ENCODE data around the gene PPP1R3E.
A peak's percentile ranks its signal among the peaks of the same experiment; 100 is the strongest.
"Not testable (repeated sequence)": the region's sequence is repeated elsewhere in the genome, so short reads cannot be mapped to it uniquely, and the experiment has no call there.

PPP1R3E gene

DNA sequence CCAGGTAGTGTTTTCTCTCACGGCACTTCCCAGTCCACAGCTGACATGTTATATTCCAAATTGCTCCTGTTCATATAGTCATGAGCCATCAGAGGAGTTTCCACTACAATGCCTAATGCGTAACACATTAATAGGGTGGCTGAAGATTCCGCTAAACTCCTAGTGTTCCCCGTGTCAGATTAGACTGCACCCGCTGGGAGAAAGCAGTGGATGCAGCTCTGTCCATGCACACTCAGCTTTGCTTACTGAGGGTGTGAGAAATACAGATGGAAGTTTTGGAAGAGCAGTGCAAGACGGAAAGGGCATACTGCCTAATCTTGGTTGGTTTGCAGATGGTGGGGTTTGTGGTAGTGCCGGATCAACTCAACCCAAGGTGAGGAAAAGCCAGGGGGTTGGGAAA, 5.6 kb downstream of the PPP1R3E start:
- DNase-seq: no peak

DNA sequence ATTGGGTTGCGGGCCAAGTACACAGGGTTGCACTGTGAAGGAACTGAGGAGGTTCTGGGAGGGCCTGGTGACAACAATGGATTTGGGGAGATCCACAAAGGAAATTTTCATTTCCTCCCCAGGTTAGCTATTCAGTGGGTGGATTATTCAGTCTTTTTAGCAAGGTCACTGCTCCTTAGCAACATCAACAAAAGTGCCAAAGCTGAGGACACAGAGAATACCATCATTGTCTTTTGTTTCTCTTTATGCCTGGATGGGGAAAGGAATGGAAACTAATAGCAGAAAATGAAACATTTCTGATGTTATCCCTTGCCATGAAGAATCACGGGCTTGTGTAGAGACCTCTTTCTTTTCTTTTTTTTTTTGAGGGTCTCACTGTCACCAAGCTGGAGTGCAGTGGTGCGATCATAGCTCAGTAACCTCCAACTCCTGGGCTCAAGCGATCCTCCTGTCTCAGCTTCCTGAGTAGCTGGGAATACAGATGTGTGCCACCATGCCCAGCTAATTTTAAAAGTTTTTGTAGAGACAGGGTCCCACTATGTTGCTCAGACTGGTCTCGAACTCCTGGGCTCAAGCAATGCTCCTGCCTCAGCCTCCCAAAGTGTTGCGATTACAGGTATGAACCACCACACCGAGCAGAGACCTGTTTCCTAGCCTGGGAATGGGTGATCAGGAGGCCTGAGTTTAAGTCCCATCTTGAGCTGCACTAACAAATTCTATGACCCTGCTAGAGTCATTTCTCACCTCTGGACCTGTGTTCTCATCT, 6.5 kb downstream of the PPP1R3E start:
- no peak for DNase-seq

DNA sequence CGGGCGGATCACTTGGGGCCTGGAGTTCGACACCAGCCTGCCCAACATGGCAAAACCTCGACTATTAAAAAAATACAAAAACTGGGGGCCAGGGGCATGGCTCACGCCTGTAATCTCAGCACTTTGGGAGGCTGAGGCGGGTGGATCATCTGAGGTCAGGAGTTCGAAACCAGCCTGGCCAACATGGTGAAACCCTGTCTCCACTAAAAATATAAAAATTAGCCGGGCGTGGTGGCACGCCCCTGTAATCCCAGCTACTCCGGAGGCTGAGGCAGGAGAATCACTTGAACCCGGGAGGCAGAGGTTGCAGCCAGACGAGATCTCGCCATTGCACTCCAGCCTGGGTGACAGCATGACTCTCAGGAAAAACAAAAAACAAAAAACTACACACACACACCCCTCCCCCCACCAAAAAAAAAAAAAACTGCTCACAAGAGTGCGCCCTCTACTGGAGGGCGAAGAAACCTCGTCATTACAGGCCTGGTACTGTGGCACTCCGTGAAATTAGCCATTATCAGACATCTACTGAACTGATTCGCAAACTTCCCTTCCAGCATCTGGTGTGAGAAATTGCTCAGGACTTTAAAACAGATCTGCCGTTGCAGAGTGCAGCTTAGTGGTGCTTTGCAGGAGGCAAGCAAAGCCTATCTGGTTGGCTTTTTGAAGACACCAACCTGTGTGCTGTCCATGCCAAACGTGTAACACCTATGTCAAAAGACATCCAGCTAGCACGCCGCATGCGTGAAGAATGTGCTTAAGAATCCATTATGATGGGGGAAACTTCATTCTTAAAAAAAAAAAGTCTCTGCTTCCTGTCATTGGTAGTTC, 7.7 kb downstream of the PPP1R3E start:
- no peak for DNase-seq

DNA sequence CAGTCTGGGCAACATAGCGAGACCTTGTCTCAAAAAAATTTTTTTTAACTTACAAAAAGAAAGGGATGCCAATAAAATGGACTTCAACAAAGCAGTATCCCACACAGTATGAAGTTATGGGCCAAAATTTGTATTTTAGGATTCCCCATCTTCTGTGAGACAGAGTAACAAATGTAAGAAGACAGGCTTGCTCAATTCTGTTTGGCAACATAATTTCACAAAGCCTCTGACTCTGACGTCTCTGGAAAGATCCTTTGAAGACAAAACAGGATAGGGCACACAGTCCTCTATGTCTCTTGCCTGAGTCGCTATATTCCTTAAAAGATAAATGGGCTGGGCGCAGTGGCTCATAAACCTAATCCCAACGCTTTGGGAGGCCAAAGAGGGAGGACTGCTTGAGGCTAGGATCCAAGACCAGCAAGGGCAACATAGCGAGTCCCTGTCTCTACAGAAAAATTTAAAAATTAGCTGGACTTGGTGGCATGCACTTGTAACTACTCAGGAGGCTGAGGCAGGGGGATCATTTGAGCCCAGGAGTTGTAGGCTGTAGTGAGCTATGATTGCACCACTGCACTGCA, 15.7 kb downstream of the PPP1R3E start:
- no peak for DNase-seq

DNA sequence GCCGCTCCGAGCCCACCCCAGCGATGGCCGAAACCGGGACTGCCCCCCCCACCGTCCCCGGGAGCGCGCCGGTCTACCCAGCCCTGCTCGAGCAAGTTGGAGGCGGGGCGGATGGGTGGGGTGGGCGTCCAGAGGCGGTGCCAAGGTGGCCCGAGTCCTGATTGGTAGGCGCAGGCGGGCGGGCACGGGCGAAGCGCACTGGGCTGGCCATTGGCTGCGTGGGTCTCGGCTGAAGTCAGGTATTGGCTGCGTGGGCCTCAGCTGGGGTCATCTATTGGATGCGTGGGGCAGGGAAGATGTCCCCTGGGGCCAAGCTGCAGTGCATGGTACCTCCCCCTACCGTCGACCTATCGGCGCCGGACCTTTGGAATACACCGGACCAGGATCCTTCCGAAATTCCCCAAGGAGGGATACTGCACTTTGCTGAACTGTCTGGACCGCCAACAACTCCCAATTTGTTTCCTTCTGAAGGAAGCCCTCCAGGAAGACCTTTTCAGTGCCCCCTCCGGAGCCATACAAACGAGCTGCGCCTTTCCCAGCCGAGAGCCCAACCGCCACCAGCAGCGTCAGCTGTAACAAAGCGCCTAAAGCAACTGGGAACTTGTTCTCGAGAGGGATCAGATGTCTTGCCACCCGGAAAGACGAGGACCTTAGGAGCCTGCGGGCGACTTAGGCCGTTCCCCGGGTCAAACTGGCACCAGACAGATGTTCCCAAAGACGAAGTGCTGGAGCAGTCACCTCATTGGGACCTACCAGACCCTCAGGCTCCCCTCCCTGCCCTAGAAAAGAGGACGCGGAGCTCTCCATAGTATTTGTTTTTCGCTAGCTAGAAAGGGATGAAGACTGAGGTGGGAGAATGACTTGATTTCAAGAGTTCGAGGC, 16.4 kb downstream of the PPP1R3E start, which contains the start of gene HOMEZ:
Gene HOMEZ, minus strand, starts transcription at position 113 of the 882 bp plus-strand sequence. CDS start 180 bp downstream, outside the sequence.
- peak; percentile 98 for DNase-seq

DNA sequence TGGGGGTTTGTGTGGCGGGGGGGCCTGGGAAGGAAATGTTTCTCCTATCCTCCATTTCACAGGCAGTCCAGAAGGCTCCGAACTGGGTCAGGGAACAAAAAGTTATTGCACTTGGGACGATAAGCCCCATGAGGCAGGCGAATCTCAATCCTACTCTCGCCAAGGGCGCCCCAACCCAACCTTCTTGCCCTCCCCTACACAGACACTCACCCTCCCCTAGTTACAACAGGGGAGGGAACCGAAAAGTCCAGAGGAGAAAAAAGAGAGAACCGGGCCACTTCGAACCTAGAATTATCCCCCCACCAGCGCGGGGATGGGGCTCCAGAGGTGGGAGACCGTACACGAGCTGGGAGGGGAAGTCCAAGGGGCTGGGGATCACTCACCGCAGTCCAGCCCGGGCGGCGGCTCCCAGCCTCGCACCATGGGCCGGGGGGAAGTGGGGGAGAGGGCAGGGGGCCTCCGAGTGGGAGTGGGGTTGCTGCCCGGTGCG, 17.1 kb downstream of the PPP1R3E start:
- DNase-seq: no peak

DNA sequence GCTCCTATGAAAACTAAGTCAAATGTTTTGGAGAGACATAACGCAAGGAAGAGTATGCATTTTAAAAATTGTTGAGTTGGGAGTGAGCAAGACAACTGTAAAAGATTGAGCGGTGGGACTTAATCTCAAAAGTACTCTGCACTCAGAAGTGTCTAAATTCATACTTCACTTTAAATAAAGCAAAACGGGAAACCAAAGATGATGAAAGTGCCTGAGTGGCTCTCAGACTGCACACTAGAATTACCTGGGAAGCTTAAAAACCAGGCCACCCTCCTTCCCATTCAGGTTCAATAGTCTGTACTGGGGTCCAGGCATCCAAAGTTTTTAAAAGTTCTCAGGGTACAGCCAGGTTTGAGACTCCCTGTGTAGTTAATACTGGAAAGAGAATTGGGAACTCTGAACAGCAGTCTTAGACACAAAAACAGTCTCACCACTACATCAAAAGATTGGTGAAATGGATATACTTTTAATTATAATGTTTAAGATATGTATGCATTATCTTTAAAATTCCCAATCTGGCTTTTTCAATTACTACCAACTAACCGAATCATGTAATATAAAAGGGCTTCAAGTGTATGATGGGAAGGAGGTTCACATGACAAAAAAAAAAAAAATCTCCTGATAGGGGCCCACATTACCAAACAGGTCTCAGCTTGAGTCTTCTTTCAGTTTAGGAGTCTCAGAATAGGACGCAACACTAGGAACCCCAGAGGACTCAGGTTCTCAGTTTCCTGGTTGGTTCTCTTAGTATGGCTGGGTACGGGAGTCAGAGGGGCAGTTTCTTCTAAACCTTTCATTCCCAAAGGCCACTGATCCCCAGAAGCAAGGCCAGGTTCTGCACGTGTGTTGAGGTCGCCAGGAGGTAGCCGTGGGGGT, 17.8 kb downstream of the PPP1R3E start:
- DNase-seq: no peak

DNA sequence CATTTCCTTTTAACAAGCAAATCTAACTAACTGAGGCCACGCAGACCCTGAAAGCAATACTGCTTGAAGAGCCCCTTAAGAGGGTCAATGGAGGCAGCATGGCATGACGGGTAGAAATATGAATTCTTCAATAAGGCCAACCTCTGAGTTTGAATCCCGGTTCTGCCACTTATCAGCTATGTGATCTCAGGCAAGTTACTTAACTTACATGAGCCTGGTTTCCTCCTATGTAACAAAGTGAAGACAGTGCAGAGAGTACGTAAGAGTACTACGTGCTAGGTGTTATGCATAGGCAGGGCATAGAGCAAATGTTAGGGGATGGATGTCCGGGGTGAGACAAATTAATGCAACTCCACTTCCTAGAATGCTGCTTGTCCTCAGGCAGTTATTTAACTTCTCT, 21.4 kb downstream of the PPP1R3E start:
- no peak for DNase-seq

DNA sequence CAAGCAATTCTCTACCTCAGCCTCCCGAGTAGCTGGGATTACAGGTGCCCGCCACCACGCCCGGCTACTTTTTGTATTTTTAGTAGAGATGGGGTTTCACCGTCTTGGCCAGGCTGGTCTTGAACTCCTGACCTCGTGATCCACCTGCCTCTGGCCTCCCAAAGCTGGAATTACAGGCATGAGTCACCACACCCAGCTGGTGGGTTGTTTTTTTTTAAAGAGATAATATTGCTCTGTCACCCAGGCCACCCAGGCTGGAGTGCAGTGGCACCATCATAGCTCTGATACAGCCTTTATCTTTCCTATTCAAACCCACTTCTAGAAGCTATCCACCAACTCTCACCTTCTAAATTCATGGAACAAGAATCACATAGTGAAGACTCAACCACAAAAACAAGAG, 24.7 kb downstream of the PPP1R3E start:
- DNase-seq: not testable (repeated sequence)

DNA sequence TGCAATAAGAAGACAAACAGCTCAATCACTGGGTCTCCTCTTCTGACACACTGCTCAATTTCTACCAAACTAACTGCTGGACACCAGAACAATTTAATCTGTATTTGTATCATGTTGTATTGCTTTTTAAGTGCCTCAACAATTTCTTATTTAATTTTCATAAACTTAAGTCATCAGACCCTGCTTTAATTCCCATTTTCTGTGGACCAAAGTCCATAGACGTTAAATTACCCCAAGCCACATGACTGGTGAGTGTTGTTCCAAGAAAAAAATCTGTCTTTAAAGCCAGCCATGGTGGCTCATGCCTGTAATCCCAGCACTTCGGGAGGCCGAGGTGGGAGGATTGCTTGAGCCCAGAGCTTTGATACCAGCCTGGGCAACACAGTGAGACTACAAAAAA, 25.5 kb downstream of the PPP1R3E start:
- DNase-seq: no peak

DNA sequence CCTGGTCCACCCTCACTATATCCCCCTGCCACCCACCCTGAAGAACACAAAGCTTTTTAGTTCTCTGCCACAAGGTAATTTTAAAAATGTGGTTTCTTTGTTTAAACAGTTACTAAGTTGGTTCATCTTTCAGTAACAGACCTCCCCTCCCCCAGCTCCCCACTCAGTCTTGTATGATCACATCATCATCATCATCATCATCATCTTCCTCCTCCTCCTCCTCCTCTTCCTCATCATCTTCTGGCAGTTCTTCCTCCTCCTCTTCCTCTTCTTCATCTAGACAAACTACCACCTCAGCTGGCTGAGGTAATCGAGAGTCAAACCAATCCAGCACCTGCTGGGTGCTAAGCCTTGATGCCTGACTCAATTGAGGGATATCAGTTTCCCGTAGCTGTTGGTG, 27.2 kb downstream of the PPP1R3E start:
- no peak for DNase-seq

DNA sequence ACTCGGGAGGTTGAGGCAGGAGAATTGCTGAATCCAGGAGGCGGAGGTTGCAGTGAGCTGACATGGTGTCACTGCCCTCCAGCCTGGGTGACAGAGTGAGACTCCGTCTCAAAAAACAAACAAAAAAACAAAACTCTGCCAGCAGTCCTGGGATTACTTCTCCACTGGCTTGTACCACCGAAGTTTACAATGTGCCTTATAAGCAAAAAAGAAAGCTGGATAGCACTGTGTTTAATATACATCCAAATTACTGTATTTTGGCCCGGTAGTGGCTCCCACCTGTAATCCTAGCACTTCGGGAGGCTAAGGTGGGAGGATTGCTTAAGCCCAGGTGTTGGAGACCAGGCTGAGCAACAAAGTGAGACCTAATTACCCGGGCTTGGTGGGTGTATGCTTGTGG, 33.5 kb downstream of the PPP1R3E start:
- DNase-seq: no peak

DNA sequence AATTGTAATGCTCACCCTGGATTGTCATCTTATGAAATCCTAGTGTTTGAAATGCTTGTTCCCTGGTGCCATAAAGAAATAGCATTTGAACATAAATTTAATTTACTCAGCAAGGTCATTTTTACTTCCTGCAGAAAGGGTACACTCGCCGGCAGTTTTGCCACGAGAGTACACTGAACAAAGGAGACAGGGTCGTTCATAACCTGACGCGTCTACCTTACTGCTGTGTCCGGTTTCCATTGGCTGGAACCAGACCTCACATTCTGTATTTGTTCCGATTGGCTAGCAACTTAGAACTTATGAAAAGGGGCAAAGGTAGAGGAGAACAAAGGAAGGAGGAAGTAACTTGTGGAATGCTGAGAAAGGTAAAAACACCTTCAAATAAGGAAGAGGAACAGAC, 41.8 kb downstream of the PPP1R3E start:
- not testable (repeated sequence) for DNase-seq

DNA sequence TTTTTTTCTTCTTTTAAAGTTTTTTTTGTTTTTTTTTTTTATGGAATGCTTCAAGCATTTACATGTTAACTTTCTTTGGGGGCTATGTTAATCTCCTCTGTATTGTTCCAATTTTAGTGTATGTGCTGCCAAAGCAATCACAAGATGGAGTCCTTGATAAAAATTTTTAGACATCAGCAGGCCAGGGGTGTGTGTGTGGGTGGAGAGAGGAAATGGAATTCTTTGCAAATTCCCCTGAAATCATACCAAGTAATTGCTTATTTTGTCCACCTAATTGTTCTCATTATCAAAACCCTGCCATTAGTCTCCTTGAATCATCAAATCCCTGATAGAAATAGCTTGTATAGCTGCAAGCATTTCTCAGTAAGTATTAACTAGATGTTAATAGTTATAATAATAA, 43.2 kb downstream of the PPP1R3E start:
- DNase-seq: no peak

DNA sequence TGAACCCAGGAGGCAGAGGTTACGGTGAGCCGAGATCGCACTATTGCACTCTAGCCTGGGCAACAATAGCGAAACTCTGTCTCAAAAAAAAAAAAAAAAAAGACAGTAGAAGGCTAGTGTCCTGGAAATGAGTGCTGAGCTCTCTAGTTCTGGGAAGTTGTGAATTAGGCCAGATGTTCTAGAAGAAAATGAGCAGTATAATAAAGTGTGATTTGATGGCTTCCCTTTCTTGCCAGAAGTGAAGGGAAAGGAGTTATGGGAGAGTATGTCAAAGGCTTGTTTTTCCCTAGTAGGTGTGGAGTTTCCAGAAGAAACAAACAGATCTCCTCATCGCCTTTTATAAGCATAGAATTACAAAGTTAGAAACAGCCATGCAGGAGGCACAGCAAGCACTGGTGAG, 44.4 kb downstream of the PPP1R3E start:
- DNase-seq: no peak

DNA sequence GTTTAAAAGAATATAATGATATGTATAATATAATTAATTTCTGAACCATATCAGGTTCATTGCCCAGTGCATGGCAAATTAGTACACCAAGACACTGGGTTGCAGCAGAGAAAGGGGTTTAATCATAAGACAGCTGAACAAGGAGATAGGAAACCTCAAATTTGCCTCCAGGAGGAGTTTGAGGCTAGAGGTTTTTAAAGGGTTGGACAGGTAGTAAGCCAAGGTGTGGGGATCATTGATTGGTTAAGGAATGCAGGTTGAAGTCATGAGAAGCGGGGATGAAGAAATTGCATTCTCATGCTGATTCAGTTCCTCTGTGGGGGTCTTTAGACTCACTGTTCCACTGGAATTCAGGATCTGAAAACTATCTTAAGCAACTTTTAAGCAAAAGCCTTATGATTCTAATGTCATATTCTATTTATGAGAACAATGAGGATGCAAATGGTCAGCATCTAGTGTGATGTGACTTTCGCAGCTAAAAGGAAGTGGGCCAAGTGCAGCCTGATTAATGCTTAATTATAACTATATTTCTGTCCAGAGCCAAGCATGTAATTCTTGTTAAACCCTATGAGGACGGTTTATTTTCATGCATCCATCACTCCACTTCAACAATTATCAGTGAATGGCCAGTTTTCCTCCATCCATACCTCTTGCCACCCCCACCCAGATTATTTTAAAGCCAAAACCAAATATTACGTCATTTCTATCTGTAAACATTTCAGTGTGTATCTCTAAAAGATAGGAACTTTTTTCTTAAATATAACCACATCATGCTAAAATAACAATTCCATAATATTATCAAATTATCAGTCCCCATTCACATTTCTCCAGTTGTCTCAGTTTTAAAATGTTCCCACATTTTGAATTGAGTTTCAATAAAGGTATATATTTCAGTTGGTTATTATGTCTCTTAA, 50.0 kb downstream of the PPP1R3E start:
- DNase-seq: no peak

DNA sequence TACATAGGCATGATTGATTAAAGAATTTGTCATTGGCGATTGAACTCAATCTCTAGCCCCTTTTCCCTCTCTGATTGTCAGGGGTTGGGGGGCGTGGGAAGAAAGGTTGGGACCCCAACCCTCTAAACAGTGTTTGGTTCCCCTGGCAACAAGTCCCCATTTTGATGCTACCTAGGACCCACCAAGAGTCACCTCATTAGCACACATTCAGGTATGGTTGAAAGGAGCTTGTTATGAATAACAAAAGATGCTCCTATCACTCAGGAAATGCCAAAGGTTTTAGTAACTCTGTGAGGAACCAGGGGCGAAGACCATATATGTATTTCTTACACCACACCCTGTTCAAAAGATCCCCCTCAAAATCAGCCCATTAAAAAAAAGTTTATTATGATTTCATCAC, 50.7 kb downstream of the PPP1R3E start:
- DNase-seq: no peak

DNA sequence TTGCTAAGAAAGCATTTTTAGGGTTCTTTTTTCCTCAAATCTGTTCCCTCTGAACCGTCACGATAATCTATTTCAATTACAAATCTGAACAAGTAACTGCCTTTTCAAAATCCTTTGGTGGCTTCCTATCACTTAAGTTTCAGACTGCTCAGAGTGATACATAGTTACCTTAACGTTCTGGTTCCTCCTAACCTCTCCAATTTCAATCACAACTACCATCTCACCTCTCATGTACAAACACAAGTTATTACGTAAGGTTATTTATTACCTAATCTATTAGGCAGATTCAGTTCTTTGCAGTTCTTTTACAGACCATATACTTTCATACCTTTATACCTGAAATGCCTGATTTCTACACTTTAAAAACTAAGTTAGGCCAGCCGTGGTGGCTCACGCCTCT, 52.8 kb downstream of the PPP1R3E start:
- no peak for DNase-seq

DNA sequence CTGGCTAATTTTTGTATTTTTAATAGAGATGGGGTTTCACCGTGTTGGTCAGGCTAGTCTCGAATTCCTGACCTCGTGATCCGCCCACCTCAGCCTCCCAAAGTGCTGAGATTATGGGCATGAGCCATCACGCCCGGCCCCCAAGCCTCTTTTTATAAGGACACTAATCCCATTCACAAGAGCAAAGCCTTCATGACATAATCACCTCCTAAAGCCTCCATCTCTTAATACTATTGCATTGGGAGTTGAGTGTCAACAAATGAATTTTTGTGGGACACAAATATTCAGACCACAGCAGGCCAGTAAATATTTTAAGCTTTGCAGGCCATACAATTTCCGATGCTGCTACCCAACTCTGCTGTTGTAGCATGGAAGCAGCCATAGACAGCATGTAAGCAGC, 54.1 kb downstream of the PPP1R3E start:
- no peak for DNase-seq
